ENCODE results near the gene FDXR.
A peak's percentile ranks its signal among the peaks of the same experiment; 100 is the strongest.
"Not testable (repeated sequence)": the region's sequence is repeated elsewhere in the genome, so short reads cannot be mapped to it uniquely, and the experiment has no call there.

FDXR gene

GRCh38 chr17:74872313-74873036, at the start of gene FDXR:
Gene FDXR (minus strand): TSS chr17:74872994. CDS start chr17:74872944, 50 bp downstream.
- peak; percentile 16 for DNase-seq (ENCODE audit: low read depth)

DNA sequence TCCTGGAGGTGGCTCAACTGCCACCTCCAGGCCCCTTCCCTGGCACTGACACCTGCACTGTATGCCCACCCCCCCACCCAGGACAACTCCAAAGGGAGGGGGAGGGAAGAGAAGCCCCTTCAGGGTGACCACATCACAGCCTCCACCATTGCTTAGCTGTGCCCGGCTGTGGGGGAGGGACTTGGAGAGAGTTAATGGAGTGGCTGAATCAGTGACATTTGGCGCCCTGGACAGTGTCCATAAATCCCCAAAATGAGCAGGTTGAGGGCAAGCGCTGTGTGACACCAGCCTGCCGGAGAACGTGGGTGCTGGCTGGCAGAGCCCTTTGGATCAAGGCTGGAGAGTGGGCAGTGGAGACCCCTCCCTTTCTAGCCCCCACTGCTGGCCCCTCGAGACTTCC, 49.4 kb upstream of the FDXR start:
- DNase-seq (ENCODE audit: low read depth) = no peak

DNA sequence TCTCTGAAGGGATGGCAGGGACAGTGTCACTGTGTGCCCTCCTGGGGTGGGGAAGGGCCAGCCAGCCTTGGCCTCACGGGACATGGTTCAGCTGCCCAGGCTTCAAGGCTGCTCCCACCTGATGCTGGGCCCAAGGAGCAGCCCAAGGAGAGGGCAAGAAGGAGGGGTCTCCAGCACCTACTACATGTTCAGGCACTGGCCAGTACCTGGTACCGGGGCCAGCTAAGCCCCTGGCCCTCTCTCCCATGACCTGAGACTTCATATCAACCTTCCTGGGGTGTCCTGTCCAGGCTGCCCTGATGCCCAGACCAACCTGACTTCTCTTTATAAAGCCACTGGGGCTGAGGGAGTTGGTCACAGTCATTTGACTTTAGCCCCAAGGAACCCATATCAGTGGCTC, 49.0 kb upstream of the FDXR start:
- no peak for DNase-seq (ENCODE audit: low read depth)

DNA sequence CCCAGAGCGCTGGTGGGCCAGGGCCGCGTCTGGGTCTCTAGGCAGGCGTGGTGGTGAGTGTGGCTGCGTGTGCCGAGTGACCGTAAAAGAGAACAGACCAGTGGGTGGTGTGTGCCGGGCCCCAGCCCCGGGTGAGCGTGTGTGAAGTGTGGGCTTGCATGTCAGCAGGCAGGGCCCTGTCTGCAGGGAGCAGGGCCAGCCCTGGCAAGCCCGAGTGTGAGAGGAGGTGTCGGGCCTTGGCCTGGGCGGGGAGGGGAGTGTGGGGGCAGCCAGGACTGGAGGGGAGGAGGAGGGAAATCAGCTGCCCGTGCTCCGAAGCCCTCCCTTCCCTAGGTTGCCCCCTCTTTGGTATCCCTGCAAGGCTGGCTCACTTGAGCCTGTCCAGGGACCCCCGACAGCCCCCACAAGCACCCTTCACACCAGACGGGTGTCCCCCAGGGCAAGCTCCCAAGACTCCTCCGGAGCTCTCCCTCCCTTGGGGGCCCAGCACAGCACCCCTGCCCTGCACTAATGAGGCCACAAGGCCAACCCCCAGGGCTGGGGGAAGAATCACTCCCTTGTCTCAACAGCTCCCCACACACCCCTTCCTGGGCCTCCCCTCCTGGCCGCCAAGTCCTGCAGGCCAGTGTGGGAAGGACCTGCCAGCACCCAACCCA, 48.4 kb upstream of the FDXR start:
- no peak for DNase-seq (ENCODE audit: low read depth)

DNA sequence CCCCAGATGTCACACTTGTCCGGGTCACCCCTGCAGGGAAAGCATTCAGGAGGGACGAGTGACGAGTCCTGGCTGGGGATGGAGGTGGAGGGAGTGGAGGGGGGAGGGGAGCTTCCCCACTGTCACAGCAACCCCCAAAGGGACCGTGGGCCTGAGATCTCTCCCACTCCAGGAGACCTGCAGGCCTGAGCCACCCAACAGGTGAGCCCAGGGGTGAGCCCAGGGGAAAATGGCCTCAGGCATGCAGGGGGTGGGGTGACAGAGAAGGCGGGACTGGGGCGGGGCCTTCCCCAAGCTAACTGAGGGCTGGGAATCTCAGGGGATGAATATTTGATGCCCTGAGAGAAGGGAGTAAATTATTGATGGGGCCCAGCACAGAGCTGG, 47.8 kb upstream of the FDXR start:
- DNase-seq (ENCODE audit: low read depth) = no peak

GRCh38 chr17:74920306-74920620, 47.5 kb upstream of the FDXR start:
- DNase-seq (ENCODE audit: low read depth) = no peak

- DNase-seq (ENCODE audit: low read depth) = no peak
Measured at GRCh38 chr17:74919440-74920305, 46.9 kb upstream of the FDXR start.

GRCh38 chr17:74918906-74919305, 46.1 kb upstream of the FDXR start:
- DNase-seq (ENCODE audit: low read depth) = no peak

GRCh38 chr17:74917430-74917829, 44.6 kb upstream of the FDXR start:
- no peak for DNase-seq (ENCODE audit: low read depth)

DNA sequence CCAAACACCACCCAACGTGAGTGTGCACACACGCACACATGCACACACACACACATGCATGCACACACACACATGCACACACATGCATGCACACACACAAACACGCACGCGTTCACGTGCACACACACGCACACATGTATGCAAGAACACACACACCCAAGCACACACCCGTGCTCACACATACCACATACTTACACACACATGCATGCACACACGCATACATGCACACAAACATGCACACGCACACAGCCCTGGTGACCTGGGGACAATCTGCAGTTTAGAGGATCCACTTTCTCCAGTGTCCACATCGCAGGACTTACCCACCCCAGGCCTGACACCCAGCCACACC, 44.0 kb upstream of the FDXR start:
- DNase-seq (ENCODE audit: low read depth) = no peak

DNA sequence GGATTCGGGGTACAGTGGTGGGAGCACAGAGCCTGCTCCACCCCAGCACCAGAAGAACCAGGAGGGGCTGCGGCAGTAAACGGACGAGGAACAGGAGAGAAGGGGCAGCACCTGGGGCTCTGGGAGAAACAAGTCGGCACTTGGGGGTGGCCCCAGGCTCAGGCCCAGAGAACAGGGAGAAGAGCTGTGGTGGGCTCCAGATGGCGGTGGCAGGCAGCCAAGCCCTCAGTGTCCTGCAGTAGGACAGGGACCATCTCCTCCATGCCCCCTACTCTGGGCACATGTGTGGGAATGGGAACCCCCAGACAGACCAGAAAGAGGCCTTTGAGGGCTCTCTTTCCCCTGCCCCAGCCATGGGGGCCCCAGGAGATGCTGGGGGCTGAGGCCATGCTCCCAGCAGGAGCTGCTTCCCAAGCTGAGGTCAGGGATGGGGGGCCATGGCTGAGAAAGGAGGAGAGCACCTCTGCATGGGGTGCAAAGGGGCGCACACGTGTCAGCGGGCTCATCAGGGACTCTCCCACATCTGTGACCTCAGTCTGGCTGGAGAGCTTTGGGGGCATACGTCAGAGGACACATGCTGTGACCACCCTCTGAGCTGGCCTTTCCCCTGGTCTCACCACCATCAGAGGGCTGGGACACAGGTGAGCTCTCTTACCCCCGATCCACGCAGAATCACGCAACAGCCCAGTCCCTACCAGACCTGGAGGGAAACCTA, 43.5 kb upstream of the FDXR start:
- DNase-seq (ENCODE audit: low read depth) = no peak

- not testable (repeated sequence) for DNase-seq (ENCODE audit: low read depth)
Measured at GRCh38 chr17:74911423-74911822, 38.6 kb upstream of the FDXR start.

- DNase-seq (ENCODE audit: low read depth) = not testable (repeated sequence)
Measured at GRCh38 chr17:74909097-74909496, 36.3 kb upstream of the FDXR start.

DNA sequence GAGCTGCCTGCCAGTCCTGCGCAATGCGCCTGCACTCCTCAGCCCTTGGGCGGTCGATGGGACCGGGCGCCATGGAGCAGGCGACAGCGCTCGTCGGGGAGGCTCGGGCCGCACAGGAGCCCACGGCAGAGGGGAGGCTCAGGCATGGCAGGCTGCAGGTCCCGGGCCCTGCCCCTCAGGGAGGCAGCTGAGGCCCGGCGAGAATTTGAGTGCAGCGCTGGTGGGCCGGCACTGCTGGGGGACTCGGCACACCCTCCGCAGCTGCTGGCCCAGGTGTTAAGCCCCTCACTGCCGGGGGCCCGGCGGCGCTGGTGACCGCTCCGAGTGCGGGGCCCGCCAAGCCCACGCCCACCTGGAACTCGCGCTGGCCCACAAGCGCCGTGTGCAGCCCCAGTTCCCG, 34.2 kb upstream of the FDXR start:
- DNase-seq (ENCODE audit: low read depth) = no peak

- not testable (repeated sequence) for DNase-seq (ENCODE audit: low read depth)
Measured at GRCh38 chr17:74906214-74906793, 33.5 kb upstream of the FDXR start.

GRCh38 chr17:74904687-74905409, 32.1 kb upstream of the FDXR start:
- no peak for DNase-seq (ENCODE audit: low read depth)

DNA sequence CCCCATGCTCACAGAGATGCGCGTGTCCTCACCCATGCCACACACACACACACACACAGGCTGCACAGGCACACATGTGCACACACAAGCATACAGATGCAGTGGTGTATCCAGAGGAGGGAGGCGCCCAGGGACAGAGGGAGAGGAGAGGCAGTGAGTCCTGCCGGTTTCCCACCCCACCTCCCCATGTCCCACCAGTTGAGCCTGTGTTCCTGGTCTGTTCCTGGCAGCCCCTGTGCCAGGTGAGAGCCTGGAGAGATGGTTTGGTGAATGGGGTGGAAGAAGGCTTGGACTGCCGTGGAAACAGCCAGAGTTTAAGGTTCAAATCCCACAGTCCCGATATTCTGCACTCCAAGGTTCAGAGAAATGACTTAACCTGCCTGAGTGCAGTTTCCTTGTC, 30.9 kb upstream of the FDXR start:
- no peak for DNase-seq (ENCODE audit: low read depth)

- DNase-seq (ENCODE audit: low read depth) = no peak
Measured at GRCh38 chr17:74903034-74903433, 30.2 kb upstream of the FDXR start.

DNA sequence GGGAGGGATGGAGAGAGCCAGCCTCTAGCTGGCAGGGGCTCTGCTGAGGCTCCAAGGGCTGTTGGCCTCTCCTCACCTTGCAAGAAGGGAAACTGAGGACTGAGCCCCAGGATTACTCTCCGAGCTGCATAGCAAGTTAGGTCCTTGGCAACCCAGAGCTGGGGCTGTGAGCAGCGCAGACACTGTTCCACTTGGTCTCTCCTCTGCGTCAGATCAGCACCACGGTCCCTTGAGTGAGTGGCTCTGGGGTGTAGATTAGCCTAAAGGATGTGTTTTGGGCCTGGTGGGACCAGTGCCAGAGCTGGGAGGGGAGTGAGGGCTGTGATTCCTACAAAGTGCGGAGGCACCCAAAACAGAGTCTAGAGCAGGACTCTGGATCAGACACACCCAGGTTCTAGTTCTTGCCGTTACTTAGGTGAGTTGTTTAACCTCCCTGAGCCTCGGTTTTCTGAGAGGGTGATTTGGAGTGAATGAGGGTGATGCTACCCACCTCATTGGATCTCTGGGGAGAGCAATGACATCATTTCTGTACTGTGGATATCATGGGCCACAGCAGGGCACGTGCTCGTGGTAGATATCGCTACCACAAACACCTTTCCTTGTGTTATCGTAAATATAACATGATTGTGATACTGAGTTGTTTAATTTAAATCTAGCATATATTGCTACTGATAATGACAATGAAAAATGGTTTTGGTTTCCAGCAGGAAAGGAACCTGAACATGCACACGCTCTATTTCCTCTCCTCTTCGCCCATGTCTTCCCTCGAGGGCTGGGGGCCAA, 28.8 kb upstream of the FDXR start:
- no peak for DNase-seq (ENCODE audit: low read depth)

DNA sequence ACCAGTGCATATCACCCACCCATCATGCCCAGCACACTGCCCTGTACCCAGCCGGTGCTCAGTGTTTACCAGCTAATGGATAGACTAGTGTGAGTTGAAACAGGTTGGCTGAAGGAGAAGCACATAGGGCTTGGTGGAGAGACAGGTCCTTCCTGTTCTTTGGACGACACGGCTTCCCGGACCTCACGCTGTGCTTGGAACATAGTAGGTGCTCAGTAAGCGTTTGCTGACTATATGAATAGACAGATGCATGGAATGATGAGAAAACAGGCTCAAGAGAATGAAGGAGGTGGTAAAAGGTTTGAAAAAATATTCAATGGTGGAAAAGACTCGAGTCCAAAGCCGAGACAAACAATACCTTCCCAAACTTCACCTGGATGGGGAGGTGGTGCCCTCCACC, 27.4 kb upstream of the FDXR start:
- DNase-seq (ENCODE audit: low read depth) = no peak

Measured in activated T-helper 9 cell treated with anti-CD3 and anti-CD28 coated beads, Interleukin-2, amount 50 U/mL, for 16 hours (primary cell).